H1 (cell line): ENCODE results near the gene CPM. TPM values are rescaled to one million over a fixed set of nuclear protein-coding genes. Genes with fewer than 3 reads are reported as not detected.

Experiments used
- CTCF ChIA-PET: fragments of 300-600 bp; sonication (Branson Sonifier 250); formaldehyde crosslinking; loops from one replicate; lab custom pipeline; 2021; ENCODE audit not compliant: partially characterized antibody; lab: Charles Lee
- POLR2A ChIA-PET: fragments of 300-600 bp; sonication (Branson Sonifier 250); formaldehyde crosslinking; loops from one replicate; lab custom pipeline; 2021; ENCODE audit warnings: inconsistent platforms; ENCODE audit not compliant: partially characterized antibody; lab: Charles Lee
- DNase-seq, 2 experiments: peaks; one replicate each; pipeline versions ENCODE4 v3.0.0 to v3.0.0-alpha.2; 2010 to 2022; ENCODE audit warnings: low spot score in 2 of 2, low read depth in 1 of 2, mixed read lengths in 1 of 2
- FAIRE-seq: peaks from 2 replicates; lab custom pipeline; 2011; peaks lifted over from hg19 to GRCh38; lab: Jason Lieb, UNC
- H2AFZ ChIP-seq: 2 replicates; pipeline ENCODE4 v1.8.1; 2012; ENCODE audit warnings: low read length, inconsistent platforms
- H2AK5ac ChIP-seq: 2 replicates; pipeline ENCODE4 v1.6.1; 2013; ENCODE audit warnings: low read depth, low read length
- H2BK120ac ChIP-seq: replicated peaks from 2 replicates; pipeline ENCODE3; 2013; ENCODE audit warnings: low read depth, low read length, inconsistent platforms
- H2BK12ac ChIP-seq: 2 replicates; pipeline ENCODE4 v1.6.1; 2013; ENCODE audit warnings: low read depth, low read length
- H2BK15ac ChIP-seq: 2 replicates; pipeline ENCODE4 v1.6.1; 2013; ENCODE audit warnings: low read length
- H2BK20ac ChIP-seq: 2 replicates; pipeline ENCODE4 v1.6.1; 2013; ENCODE audit warnings: low read length
- H2BK5ac ChIP-seq: 2 replicates; pipeline ENCODE4 v1.6.1; 2013; ENCODE audit warnings: low read depth, low read length
- H3K14ac ChIP-seq: 2 replicates; pipeline ENCODE4 v1.6.1; 2013; ENCODE audit warnings: inconsistent platforms; ENCODE audit not compliant: insufficient read length
- H3K18ac ChIP-seq: 2 replicates; pipeline ENCODE4 v1.6.1; 2013; ENCODE audit warnings: low read length; ENCODE audit errors: extremely low read depth
- H3K23ac ChIP-seq: 2 replicates; pipeline ENCODE4 v1.6.1; 2013; ENCODE audit warnings: inconsistent platforms; ENCODE audit not compliant: insufficient read length
- H3K23me2 ChIP-seq: 2 replicates; pipeline ENCODE4 v1.6.1; 2013; ENCODE audit warnings: low read depth, low read length
- H3K27ac ChIP-seq: 2 replicates; pipeline ENCODE4 v1.6.1; 2011; ENCODE audit warnings: low read depth, low read length, inconsistent platforms
- H3K27me3 ChIP-seq, 4 experiments: replicated peaks in 1 of 4; 1 replicate in 1 of 4; 2 replicates in 3 of 4; pipeline versions ENCODE4 v1.6.1 to v1.8.1; 2011 to 2013; ENCODE audit warnings: low read length in 3 of 4, mild to moderate bottlenecking in 3 of 4, inconsistent platforms in 2 of 4, mixed read lengths in 2 of 4, moderate library complexity in 1 of 4; ENCODE audit not compliant: control insufficient read depth in 3 of 4, insufficient read depth in 3 of 4; ENCODE audit errors: extremely low read depth in 1 of 4
- H3K36me3 ChIP-seq, 4 experiments: 2 replicates each; pipeline versions ENCODE4 v1.6.1 to v1.8.1; 2011 to 2013; ENCODE audit warnings: mild to moderate bottlenecking in 4 of 4, low read length in 3 of 4, moderate library complexity in 2 of 4, control low read depth in 1 of 4, inconsistent platforms in 1 of 4; ENCODE audit not compliant: insufficient read depth in 4 of 4, control insufficient read depth in 2 of 4
- H3K4ac ChIP-seq: replicated peaks from 2 replicates; pipeline ENCODE3; 2013; ENCODE audit warnings: low read length, low read depth, mixed read lengths, inconsistent platforms; ENCODE audit not compliant: insufficient read length
- H3K4me1 ChIP-seq, 4 experiments: replicated peaks in 1 of 4; 1 replicate in 1 of 4; 2 replicates in 3 of 4; pipeline versions ENCODE4 v1.6.1 to v1.8.1; 2011 to 2013; ENCODE audit warnings: low read length in 3 of 4, inconsistent platforms in 2 of 4, mixed read lengths in 1 of 4; ENCODE audit not compliant: insufficient read depth in 4 of 4, control insufficient read depth in 3 of 4
- H3K4me2 ChIP-seq, 2 experiments: 2 replicates each; pipeline versions ENCODE4 v1.6.1 to v1.8.1; 2011 to 2013; ENCODE audit warnings: low read depth in 2 of 2, low read length in 2 of 2, control low read depth in 1 of 2, inconsistent platforms in 1 of 2, mild to moderate bottlenecking in 1 of 2; ENCODE audit not compliant: insufficient read depth in 1 of 2
- H3K4me3 ChIP-seq, 4 experiments: fragments of 200-600, 300-600 bp in 1 of 4; sonication (generic), shearing (Covaris generic), sonication (Bioruptor Twin) in 1 of 4; 2 replicates each; pipeline versions ENCODE4 v1.5.1 to v1.8.1; 2011 to 2016; ENCODE audit warnings: low read length in 4 of 4, low read depth in 3 of 4, control low read depth in 2 of 4, inconsistent platforms in 2 of 4, mild to moderate bottlenecking in 2 of 4, mixed read lengths in 1 of 4, moderate library complexity in 1 of 4; ENCODE audit not compliant: insufficient read depth in 2 of 4; ENCODE audit errors: extremely low read depth in 1 of 4
- H3K56ac ChIP-seq: replicated peaks from 2 replicates; pipeline ENCODE3; 2013; ENCODE audit warnings: low read depth, mild to moderate bottlenecking, mixed read lengths, low read length, inconsistent platforms; ENCODE audit not compliant: insufficient read length
- H3K79me1 ChIP-seq: 2 replicates; pipeline ENCODE4 v1.6.1; 2013; ENCODE audit warnings: low read depth, low read length, control low read depth
- H3K79me2 ChIP-seq, 2 experiments: 2 replicates each; pipeline versions ENCODE4 v1.6.1 to v1.8.1; 2012 to 2013; ENCODE audit warnings: low read length in 2 of 2, mild to moderate bottlenecking in 2 of 2, inconsistent platforms in 1 of 2; ENCODE audit not compliant: insufficient read depth in 2 of 2, control insufficient read depth in 1 of 2
- H3K9ac ChIP-seq, 4 experiments: replicated peaks in 1 of 4; 1 replicate in 1 of 4; 2 replicates in 3 of 4; pipeline versions ENCODE4 v1.6.1 to v1.8.1; 2011 to 2013; ENCODE audit warnings: low read depth in 3 of 4, low read length in 3 of 4, control low read depth in 2 of 4, mild to moderate bottlenecking in 2 of 4, moderate library complexity in 2 of 4, inconsistent platforms in 1 of 4; ENCODE audit errors: extremely low read depth in 1 of 4
- H3K9me3 ChIP-seq, 2 experiments: 2 replicates each; pipeline versions ENCODE4 v1.6.1 to v1.8.1; 2012 to 2013; ENCODE audit warnings: mild to moderate bottlenecking in 2 of 2, moderate library complexity in 2 of 2, control low read depth in 1 of 2, inconsistent platforms in 1 of 2, low read depth in 1 of 2, low read length in 1 of 2, mixed read lengths in 1 of 2; ENCODE audit not compliant: insufficient read depth in 2 of 2
- H4K20me1 ChIP-seq, 2 experiments: replicated peaks in 1 of 2; 2 replicates each; pipeline versions ENCODE3 to v1.8.1; 2011 to 2013; ENCODE audit warnings: inconsistent platforms in 2 of 2, low read length in 2 of 2, mild to moderate bottlenecking in 1 of 2; ENCODE audit not compliant: insufficient read depth in 2 of 2, control insufficient read depth in 1 of 2
- H4K5ac ChIP-seq: 2 replicates; pipeline ENCODE4 v1.6.1; 2013; ENCODE audit warnings: low read length, low read depth, mixed read lengths, inconsistent platforms; ENCODE audit not compliant: insufficient read length
- H4K8ac ChIP-seq: 2 replicates; pipeline ENCODE4 v1.8.0; 2013; ENCODE audit warnings: mild to moderate bottlenecking, moderate library complexity, low read length, inconsistent platforms; ENCODE audit not compliant: insufficient read depth; ENCODE audit errors: extremely low read depth
- H4K91ac ChIP-seq: replicated peaks from 2 replicates; pipeline ENCODE3; 2013; ENCODE audit warnings: low read length, mixed read lengths, inconsistent platforms; ENCODE audit not compliant: insufficient read length
- EGR1 ChIP-seq: IDR thresholded peaks from 2 replicates; pipeline ENCODE4 v1.6.1; 2011; ENCODE audit warnings: low read depth, low read length, borderline replicate concordance
- HDAC6 ChIP-seq: IDR thresholded peaks from one replicate; pipeline ENCODE4 v1.7.1; 2012; ENCODE audit warnings: low read depth, mild to moderate bottlenecking, inconsistent platforms, low read length, moderate library complexity
- RBBP5 ChIP-seq: IDR thresholded peaks from 2 replicates; pipeline ENCODE4 v1.7.1; 2012; ENCODE audit warnings: low read depth, mild to moderate bottlenecking, inconsistent platforms, low read length, moderate library complexity, borderline replicate concordance
- WGBS, 2 experiments: shearing (Covaris generic) in 1 of 2; methylation state at CpG; one replicate each; pipeline versions ENCODE4 v1.1.6 to v1.1.7; 2013 to 2015; ENCODE audit warnings: low lambda C conversion rate in 2 of 2, mixed read lengths in 2 of 2, inconsistent platforms in 1 of 2, low coverage in 1 of 2, missing lambda C conversion rate in 1 of 2; ENCODE audit not compliant: insufficient replicate concordance in 2 of 2, insufficient coverage in 1 of 2, insufficient read length in 1 of 2; ENCODE audit errors: extremely low coverage in 1 of 2, missing lambda C conversion rate in 1 of 2; 5-methylcytosine and 5-hydroxymethylcytosine counted together
- polyA plus RNA-seq, 7 experiments: library from polyadenylated mRNA; depleted of rRNA in 3 of 7; stranded (reverse) in 5 of 7; unstranded in 2 of 7; fragments of >200 nt in 5 of 7; fragments of 200-250 nt in 2 of 7; gene quantifications; 1 replicate in 5 of 7; 2 replicates in 1 of 7; 4 replicates in 1 of 7; pipeline versions ENCODE4 v1.2.1 to v1.2.3, GENCODE V29; 2011 to 2013; ENCODE audit warnings: missing spikeins in 2 of 7, mixed read lengths in 2 of 7
- total RNA-seq: library from RNA; stranded (reverse); fragmentation: NEBNext Ultra II Directional; extraction: Animal tissue kit (Norgen Biotek cat#: 25700); gene quantifications from 2 replicates; pipeline ENCODE4 v1.2.1, GENCODE V29; 2021

CPM gene
- total and polyA plus RNA-seq, 2 of the 8 experiments (the other 6 are each of a cell fraction or from before 2014, with no cell fraction given), result 0.33 to 3.1 TPM

DNA sequence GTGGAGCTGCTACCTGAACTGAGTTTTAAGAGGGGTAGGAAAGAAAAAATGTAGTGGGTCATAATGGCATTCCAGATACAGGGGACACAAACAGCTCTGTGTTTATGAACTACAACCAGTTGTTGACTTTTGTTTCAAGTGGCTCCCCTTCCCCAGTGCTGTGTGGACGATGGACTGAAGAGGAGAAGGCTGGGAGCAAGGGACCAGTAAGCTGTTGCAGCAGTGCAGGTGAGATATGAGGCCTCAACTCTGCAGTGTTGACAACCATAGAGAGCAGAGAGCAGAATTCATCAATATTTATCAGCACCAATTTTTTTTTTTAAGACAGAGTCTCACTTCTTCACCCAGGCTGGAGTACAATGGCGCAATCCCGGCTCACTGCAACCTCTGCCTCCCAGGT is 78.4 kb downstream of the CPM start:
- no peaks in the 10 kb centered on the region for H3K79me2 ChIP-seq
- no peak overlapping the region for H2AFZ ChIP-seq
- no peak overlapping the region for H4K5ac ChIP-seq
- no peak overlapping the region for H2AK5ac ChIP-seq
- H2BK120ac ChIP-seq, result no peak overlapping the region
- H3K36me3 ChIP-seq, result no peaks in the 10 kb centered on the region
- no peak overlapping the region for H3K23ac ChIP-seq
- H3K23me2 ChIP-seq, result no peaks in the 10 kb centered on the region; the same call in 1 of the 2 replicates
- no peak overlapping the region for H3K4ac ChIP-seq
- FAIRE-seq (no peak), DNase-seq (no peak)
- no peak overlapping the region for H4K91ac ChIP-seq
- H3K18ac ChIP-seq, result no peak overlapping the region
- H3K9me3 ChIP-seq, result no peaks in the 10 kb centered on the region
- ChIA-PET POLR2A (interaction anchor here (1.4 to 2.1 kb wide), 3 partner anchors 10 to 47 kb away, joined by 5 to 10 read pairs (median 6); partner anchors contain the start of gene MDM2), CTCF (interaction anchor here (0.6 to 1.7 kb wide), 7 partner anchors 9 to 513 kb away, joined by 3 to 6 read pairs (median 4); no protein-coding TSS in a partner anchor)
- 100% methylated on average over 3 of the region's 3 CpGs; no CpG with 5 or more reads in 1 of the 2 experiments for WGBS, 2 experiments
- H2BK12ac ChIP-seq, result no peak overlapping the region
- no peak overlapping the region for H3K14ac ChIP-seq
- H2BK20ac ChIP-seq, result no peak overlapping the region
- H3K4me1 ChIP-seq, result no peaks in the 10 kb centered on the region
- TF ChIP-seq RBBP5 (no peak), HDAC6 (no peak), EGR1 (no peak)
- H3K9ac ChIP-seq, result no peak overlapping the region
- no peak overlapping the region for H3K27ac ChIP-seq
- no peaks in the 10 kb centered on the region for H3K27me3 ChIP-seq
- H2BK5ac ChIP-seq, result no peak overlapping the region
- H3K4me3 ChIP-seq, result no peak overlapping the region
- H3K56ac ChIP-seq, result no peak overlapping the region
- H4K8ac ChIP-seq, result no peak overlapping the region
- no peak overlapping the region for H2BK15ac ChIP-seq
- no peaks in the 10 kb centered on the region for H4K20me1 ChIP-seq
- H3K79me1 ChIP-seq, result no peaks in the 10 kb centered on the region
- no peak overlapping the region for H3K4me2 ChIP-seq
